Endothelial cell of hepatic sinusoid (primary cell): ENCODE measurements around the gene SETD6.
"Not testable (repeated sequence)": the region's sequence is repeated elsewhere in the genome, so short reads cannot be mapped to it uniquely, and the experiment has no call there.

Experiments
- in situ Hi-C: cut with HindIII; loops from 2 replicates; pipeline ENCODE4 v1.10.0; 2017; ENCODE audit warnings: low sequenced_read_pairs

Gene SETD6

GRCh38 chr16:58515125-58515870, at the start of gene SETD6:
TSS of gene SETD6 (plus strand) at chr16:58515517. CDS start at chr16:58515538, 21 bp downstream.
- in situ Hi-C loops: no loop called here

DNA sequence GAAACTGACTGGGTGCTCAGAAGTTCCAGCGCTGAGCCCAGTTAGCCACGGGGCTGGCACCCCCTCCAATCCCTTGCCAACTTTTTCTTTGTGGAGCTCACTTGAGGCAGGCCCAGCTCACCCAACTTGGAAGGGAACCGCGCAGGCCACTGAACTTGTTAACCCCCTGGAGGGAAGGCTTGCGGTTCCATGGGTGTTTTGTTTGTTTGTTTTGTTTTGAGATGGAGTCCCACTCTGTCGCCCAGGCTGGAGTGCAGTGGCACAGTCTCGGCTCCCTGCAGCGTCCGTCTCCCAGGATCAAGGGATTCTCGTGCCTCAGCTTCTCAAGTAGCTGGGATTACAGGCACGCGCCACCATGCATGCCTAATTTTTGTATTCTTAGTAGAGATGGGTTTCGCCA, 49.5 kb upstream of the SETD6 start:
- in situ Hi-C loops: no loop called here

DNA sequence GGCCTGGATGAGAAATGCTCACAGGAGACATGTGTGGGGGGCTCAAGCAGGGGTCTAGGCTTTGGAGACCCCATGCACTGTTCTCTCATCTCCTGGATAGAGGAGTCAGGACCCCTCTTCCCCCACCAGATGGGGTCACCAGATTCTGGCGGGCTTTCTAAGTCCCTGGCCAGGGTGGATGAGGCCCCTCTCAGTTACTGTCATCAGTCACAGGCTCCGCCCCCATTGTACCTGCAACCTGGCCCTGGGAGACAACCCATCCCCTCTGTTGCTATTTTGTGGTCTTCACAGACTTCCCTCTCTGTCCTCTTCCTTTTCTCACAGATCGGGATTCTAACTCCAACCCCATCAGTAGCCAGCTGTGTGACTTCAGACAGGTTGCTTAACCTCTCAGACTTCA, 48.9 kb upstream of the SETD6 start:
- in situ Hi-C loops: no loop called here

GRCh38 chr16:58467905-58468304, 47.4 kb upstream of the SETD6 start:
- in situ Hi-C loops: no loop called here

GRCh38 chr16:58471209-58471975, 43.9 kb upstream of the SETD6 start:
- in situ Hi-C loops: no loop called here

DNA sequence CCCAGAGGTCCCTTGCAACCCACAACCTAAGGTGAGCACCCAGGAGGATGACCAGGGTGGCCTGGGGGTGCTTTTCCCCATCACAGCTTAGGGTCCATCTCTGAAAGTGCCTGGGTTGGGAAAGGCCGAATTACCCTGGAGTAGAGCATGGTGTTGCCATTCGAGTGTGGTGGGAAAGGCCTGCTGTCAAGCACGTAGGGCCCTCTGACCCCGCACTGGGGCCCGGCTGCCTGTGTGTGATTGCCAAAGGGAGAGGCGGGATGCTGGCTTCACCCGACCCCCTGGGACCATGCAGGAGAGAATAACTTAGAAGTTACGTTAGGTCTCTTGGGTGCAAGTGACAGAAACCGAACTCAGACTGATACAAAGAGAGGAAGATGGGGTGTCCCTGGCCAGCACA, 43.1 kb upstream of the SETD6 start:
- in situ Hi-C loops: no loop called here

- in situ Hi-C loops: no loop called here
Observed at GRCh38 chr16:58472827-58473226, 42.5 kb upstream of the SETD6 start.

- in situ Hi-C loops: no loop called here
Observed at GRCh38 chr16:58474296-58474695, 41.0 kb upstream of the SETD6 start.

DNA sequence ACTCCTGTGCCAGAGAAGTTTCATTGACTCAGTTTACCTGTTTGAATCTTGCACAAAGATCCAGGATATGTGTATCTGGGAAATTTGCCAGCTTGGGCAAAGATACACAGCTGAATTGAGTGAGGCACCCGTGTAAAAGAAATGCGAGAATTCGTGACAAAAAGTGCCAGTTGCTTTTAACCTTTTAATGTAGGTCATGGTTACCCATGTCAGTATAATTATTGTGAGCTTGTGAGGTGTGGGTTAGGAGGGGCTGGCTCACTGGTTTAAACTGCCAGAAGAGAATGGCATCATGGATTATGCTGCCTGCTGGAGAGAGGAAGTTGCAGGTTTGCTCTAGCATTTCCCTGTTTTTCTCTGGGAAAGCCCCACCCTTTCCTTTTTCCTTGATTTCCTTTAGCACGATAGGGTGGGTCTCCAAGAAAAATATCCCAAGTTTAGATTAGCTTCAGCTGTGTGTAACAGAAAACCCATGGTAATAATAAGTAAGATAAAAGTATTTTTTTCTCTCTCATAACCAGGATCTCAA, 40.2 kb upstream of the SETD6 start:
- in situ Hi-C loops: no loop called here

DNA sequence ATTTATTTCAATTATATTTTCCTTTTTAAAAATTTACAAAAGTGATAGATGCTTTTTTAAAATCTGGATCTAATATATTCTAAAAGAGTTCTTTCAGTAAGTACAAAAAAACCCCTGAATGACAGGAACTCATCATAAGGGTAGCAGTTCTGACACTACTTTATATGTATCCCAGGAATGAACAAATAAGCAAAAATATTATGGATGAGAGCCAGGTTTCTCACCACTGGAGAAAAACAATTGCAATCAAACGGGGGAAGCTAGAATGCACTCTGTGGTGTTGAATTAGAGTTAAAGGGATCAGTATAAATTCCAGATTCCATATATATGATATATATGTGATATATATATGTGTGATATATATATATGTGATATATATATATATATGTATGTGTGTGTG, 38.5 kb upstream of the SETD6 start:
- in situ Hi-C loops: no loop called here

DNA sequence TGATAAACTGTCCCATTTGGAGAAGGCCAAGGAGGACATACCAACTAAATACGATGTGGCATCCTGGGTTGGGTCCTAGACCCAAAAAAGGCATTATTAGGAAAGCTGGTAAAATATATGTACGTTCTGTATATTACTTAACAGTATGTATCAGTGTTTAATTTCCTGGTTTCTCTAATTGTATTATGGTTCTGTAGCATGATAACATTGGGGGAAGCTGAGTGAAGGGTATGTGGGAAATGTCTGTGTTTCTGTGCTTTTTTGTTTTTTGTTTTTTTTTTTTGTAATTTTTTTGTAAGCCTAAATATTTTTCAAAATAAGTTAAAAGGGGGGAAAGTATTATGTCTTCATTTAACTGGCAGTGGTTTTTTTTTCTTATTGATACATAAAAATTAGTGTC, 36.9 kb upstream of the SETD6 start:
- in situ Hi-C loops: no loop called here

DNA sequence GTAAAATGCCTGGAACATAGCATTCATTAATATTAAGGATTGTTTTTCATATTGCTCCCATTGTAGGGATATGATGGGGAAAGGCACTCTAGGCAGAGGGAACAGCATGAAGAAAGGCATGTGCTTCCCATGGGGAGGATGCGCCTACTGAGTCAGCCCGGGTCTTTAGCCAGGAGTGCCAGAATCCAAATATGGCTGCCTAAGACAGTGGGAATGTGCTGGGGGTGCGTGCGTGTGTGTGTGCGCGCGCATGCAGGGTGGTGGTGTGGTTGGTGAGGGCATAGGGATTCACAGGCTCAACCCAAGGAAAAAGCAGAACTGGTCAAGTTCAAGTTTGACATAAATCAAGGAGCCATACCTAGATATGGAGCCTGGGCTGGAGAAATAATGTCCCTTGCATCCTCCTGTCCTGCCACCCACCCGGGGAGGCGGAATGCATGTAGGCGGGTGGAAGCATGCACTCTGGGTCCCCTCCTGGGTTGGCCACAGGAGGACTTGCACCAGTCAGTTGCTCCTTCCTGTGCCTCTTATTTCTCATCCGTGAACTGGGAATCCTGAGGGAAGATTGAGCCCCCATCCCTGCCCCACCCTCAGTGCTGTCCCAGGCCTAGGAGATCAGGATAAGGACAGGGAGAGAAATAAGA, 34.0 kb upstream of the SETD6 start:
- in situ Hi-C loops: no loop called here

GRCh38 chr16:58481931-58482330, 33.4 kb upstream of the SETD6 start:
- in situ Hi-C loops: no loop called here

DNA sequence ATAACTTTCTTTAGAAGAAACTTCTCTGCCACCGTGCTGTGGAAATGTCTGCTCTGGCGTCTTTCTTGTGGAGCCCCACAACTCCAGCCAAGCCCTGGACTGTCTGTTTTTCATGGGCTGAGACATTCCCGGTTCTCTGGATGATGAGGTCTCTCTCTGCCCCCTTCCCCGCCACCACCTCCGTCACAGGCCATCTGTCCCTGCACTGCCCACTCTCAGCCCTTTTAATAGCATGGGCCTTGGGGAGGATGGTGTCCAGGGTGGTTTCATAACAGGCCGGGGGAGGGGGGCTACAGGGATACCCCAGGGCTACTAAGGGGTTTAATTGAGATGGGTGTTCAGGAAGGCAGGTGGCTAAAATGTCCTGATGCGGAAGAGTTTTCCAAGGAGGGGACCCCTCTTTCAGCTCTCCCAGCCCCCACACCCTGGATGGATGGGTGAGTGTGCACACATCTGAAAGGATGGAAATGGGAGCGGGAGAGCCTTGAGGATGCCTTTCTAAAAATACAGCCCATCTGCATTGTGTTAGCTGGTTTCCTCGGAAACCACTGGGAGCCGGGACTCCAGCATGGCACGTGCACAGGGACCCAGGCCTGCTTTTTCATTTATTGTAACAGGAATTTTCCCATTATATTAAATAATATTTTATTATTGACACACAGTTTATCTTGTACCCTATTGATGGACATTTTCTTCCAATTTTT, 30.0 kb upstream of the SETD6 start:
- in situ Hi-C loops: no loop called here

GRCh38 chr16:58487566-58488351, 27.6 kb upstream of the SETD6 start:
- in situ Hi-C loops: no loop called here

DNA sequence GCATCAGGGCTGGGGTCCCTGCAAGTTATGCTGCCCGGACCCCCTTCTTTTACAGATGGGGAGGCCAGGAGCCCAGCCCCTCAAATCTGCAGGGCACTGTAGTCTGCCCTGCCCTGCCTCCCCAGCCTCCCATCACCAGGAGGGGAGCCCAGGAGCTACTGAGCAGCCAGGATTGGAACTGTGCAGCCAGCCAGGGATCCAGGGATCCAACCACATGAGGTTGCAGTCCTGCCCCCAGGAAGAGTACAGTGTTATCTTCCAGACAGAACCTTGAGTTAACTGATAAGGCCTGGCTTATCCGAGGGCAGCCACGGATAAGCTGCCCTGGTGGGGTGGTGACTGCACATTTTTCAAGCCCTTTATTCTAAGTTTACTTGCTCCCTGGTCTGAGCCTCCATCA, 26.8 kb upstream of the SETD6 start:
- in situ Hi-C loops: no loop called here

DNA sequence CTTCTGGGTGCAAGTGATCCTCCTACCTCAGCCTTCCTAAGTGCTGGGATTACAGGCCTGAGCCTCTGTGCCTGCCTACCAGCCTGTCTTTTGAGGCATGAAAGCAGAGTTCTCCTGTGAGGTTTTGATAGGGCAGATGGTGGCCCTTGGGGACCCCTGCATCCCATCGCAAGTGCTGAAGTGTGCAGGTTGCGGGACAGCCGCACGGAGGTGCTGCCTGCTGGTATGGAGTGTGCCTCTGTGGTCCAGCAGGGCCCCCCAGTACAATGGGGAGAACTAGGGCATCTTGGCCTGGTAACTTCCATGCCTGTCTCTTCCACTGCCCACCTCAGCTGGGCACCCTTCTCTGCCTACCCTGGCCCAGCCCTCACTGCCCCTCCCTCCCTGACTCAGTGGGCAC, 25.3 kb upstream of the SETD6 start:
- in situ Hi-C loops: no loop called here

GRCh38 chr16:58490539-58490938, 24.8 kb upstream of the SETD6 start:
- in situ Hi-C loops: not testable (repeated sequence)

- in situ Hi-C loops: no loop called here
Observed at GRCh38 chr16:58492066-58492465, 23.3 kb upstream of the SETD6 start.

- in situ Hi-C loops: no loop called here
Observed at GRCh38 chr16:58492735-58493134, 22.6 kb upstream of the SETD6 start.
